Esophagus muscularis mucosa (tissue), 4 donors: Measurements from ENCODE around the gene AHI1. TPM values are rescaled to one million over a fixed set of nuclear protein-coding genes. Genes with fewer than 3 reads are reported as not detected.

Experiments
- DNase-seq: peaks from one replicate; pipeline ENCODE4 v3.0.0-alpha.2; 2017; ENCODE audit errors: extremely low spot score
- H3K27ac ChIP-seq, 4 donors: fragments of 200-600 bp; sonication (generic); replicated peaks in 1 of 4; 1 replicate in 3 of 4; 2 replicates in 1 of 4; pipeline ENCODE4 v1.5.1; 2016 to 2019; ENCODE audit warnings: mild to moderate bottlenecking in 1 of 4
- H3K27me3 ChIP-seq, 4 donors: fragments of 200-600 bp; sonication (generic); one replicate each; pipeline versions ENCODE4 v1.5.1 to v1.6.0; 2016 to 2019
- H3K36me3 ChIP-seq, 4 donors: fragments of 200-600 bp; sonication (generic); one replicate each; pipeline ENCODE4 v1.5.1; 2016 to 2019
- H3K4me1 ChIP-seq, 4 donors: fragments of 200-600 bp; sonication (generic); one replicate each; pipeline ENCODE4 v1.5.1; 2016 to 2019
- H3K4me3 ChIP-seq, 4 donors: fragments of 200-600 bp; sonication (generic); 1 replicate in 2 of 4; 2 replicates in 2 of 4; pipeline ENCODE4 v1.5.1; 2016 to 2019; ENCODE audit warnings: mild to moderate bottlenecking in 4 of 4, moderate library complexity in 1 of 4
- H3K9me3 ChIP-seq, 4 donors: fragments of 200-600 bp; sonication (generic); 1 replicate in 3 of 4; 2 replicates in 1 of 4; pipeline ENCODE4 v1.5.1; 2016 to 2019
- CTCF ChIP-seq, 3 experiments: fragments of 200-600 bp in 2 of 3; fragments of 450-650 bp in 1 of 3; sonication (generic) in 2 of 3; IDR thresholded peaks; one replicate each; pipeline ENCODE4 v1.5.1; 2017 to 2019; ENCODE audit warnings: antibody characterized with exemption in 3 of 3, mild to moderate bottlenecking in 2 of 3, moderate library complexity in 1 of 3
- EP300 ChIP-seq: sonication (generic); formaldehyde crosslinking; IDR thresholded peaks from one replicate; pipeline ENCODE4 v1.6.1; 2017; ENCODE audit warnings: antibody characterized with exemption
- POLR2A ChIP-seq: fragments of 450-650 bp; IDR thresholded peaks from one replicate; pipeline ENCODE4 v1.6.1; 2017; ENCODE audit warnings: antibody characterized with exemption, moderate library complexity, mild to moderate bottlenecking, low read depth
- POLR2AphosphoS5 ChIP-seq, 2 donors: sonication (generic); formaldehyde crosslinking; IDR thresholded peaks; one replicate each; pipeline ENCODE4 v1.6.1; 2017; ENCODE audit warnings: antibody characterized with exemption in 2 of 2
- WGBS: methylation state at CpG from one replicate; pipeline ENCODE4 v1.1.5; 2018; 5-methylcytosine and 5-hydroxymethylcytosine counted together
- intact Hi-C: fragments of 100-400 bp; cut with DNase I; formaldehyde crosslinking; loops from one replicate; pipeline ENCODE4 v1.15.1; 2023
- total RNA-seq, 4 donors: library from RNA; depleted of rRNA; stranded (reverse); fragments of >200 nt; gene quantifications; one replicate each; pipeline versions ENCODE4 v1.1.0 to v1.2.1, GENCODE V29; 2016

Gene AHI1
- total RNA-seq, 4 donors from 2014 or later: 11.4 to 28.7 (median 16.2) TPM

GRCh38 chr6:135481783-135482369 lies 15.7 kb downstream of the AHI1 start:
- WGBS: over 99% methylated on average over 3 of the region's 3 CpGs
- peaks cover 0 to 25% (median 17%) of the 10 kb centered on the region in 4 donors for H3K9me3 ChIP-seq
- TF ChIP-seq POLR2A: no peak
- TF ChIP-seq CTCF (IDR thresholded peaks at IDR 0.05): no peak
- TF ChIP-seq POLR2AphosphoS5 (IDR thresholded peaks at IDR 0.05): no peak
- TF ChIP-seq EP300: no peak
- intact Hi-C loops: no loop called here
- no peaks in the 10 kb centered on the region for H3K4me1 ChIP-seq
- no peak for DNase-seq
- no peaks in the 10 kb centered on the region for H3K27me3 ChIP-seq
- no peak overlapping the region for H3K27ac ChIP-seq
- no peak overlapping the region for H3K4me3 ChIP-seq
- peaks cover 10 to 77% (median 50%) of the 10 kb centered on the region in 4 donors for H3K36me3 ChIP-seq

GRCh38 chr6:135479601-135480000 lies 17.9 kb downstream of the AHI1 start:
- peaks cover 10 to 64% (median 40%) of the 10 kb centered on the region in 4 donors for H3K36me3 ChIP-seq
- no peak overlapping the region for H3K4me3 ChIP-seq
- no peaks in the 10 kb centered on the region for H3K27me3 ChIP-seq
- no peak for TF ChIP-seq POLR2A
- TF ChIP-seq EP300: no peak
- no peak for TF ChIP-seq CTCF (IDR thresholded peaks at IDR 0.05)
- H3K4me1 ChIP-seq: no peaks in the 10 kb centered on the region
- intact Hi-C loops: no loop called here
- H3K9me3 ChIP-seq: peaks cover 0 to 25% (median 17%) of the 10 kb centered on the region in 4 donors
- no peak overlapping the region for H3K27ac ChIP-seq
- 96% methylated on average over 2 of the region's 2 CpGs for WGBS
- DNase-seq: no peak

GRCh38 chr6:135478626-135479025 lies 18.9 kb downstream of the AHI1 start:
- intact Hi-C loops: no loop called here
- no peaks in the 10 kb centered on the region for H3K4me1 ChIP-seq
- H3K27ac ChIP-seq: no peak overlapping the region
- H3K9me3 ChIP-seq: peaks cover 0 to 25% (median 16%) of the 10 kb centered on the region in 4 donors
- no peak overlapping the region for H3K4me3 ChIP-seq
- no peak for DNase-seq
- TF ChIP-seq POLR2AphosphoS5 (IDR thresholded peaks at IDR 0.05): no peak
- TF ChIP-seq EP300: no peak
- no peak for TF ChIP-seq POLR2A
- TF ChIP-seq CTCF (IDR thresholded peaks at IDR 0.05): no peak
- no peaks in the 10 kb centered on the region for H3K27me3 ChIP-seq
- H3K36me3 ChIP-seq: peaks cover 10 to 54% (median 33%) of the 10 kb centered on the region in 4 donors

- H3K36me3 ChIP-seq: peaks cover 10 to 52% (median 17%) of the 10 kb centered on the region in 4 donors
- H3K27me3 ChIP-seq: no peaks in the 10 kb centered on the region
- H3K27ac ChIP-seq: no peak overlapping the region
- no peak overlapping the region for H3K4me3 ChIP-seq
- H3K4me1 ChIP-seq: no peaks in the 10 kb centered on the region
- H3K9me3 ChIP-seq: no peaks in the 10 kb centered on the region
- intact Hi-C loops: no loop called here
- TF ChIP-seq POLR2A (no peak), EP300 (no peak), CTCF (IDR thresholded peaks at IDR 0.05) (no peak), POLR2AphosphoS5 (IDR thresholded peaks at IDR 0.05) (no peak)
- DNase-seq: no peak
- WGBS: 44% methylated on average over 2 of the region's 2 CpGs
These were observed 22.2 kb downstream of the AHI1 start for GRCh38 chr6:135475292-135475886.
